ENCODE data around the gene PPP1R12C. TPM values are rescaled to one million over a fixed set of nuclear protein-coding genes. Genes with fewer than 3 reads are reported as not detected.

Gene PPP1R12C
- total and polyA plus RNA-seq, 2 donors: 42.9 to 194 TPM

DNA sequence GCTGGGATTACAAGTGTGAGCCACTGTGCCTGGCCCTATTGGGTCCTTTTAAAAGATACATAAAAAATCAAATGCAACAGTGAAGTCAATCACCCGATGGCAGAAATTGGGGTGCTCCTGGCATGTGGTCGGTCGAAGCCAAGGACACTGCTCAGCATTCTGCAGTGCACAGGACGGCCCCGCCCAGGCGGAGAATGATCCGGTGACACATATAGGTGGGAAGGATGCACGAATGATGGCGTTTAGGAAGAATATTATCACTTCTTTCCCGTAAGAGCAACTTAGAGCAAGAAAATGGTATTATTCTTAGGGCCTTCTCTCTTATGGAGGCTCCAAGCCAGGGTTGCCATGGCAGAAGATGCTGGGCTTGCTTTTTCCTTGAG lies 76.2 kb downstream of the PPP1R12C start:
- Histone ChIP-seq H3K9me3 (ENCODE audit: control insufficient read depth in 2 of 2, insufficient read depth in 1 of 2, low read length in 1 of 2) (peaks cover 0 to 1% of the 10 kb centered on the region in 2 donors), H3K4me3 (ENCODE audit: low read length in 2 of 2) (no peak overlapping the region), H3K4me1 (ENCODE audit: control insufficient read depth in 2 of 2, insufficient read depth in 2 of 2, low read length in 2 of 2) (peaks cover 0 to 10% of the 10 kb centered on the region in 2 donors), H3K27me3 (ENCODE audit: control insufficient read depth in 2 of 2, insufficient read depth in 1 of 2, low read length in 1 of 2) (no peaks in the 10 kb centered on the region), H3K27ac (ENCODE audit: low read depth in 1 of 2, low read length in 1 of 2) (no peak overlapping the region), H3K36me3 (ENCODE audit: control insufficient read depth in 2 of 2, insufficient read depth in 2 of 2, low read length in 1 of 2) (peaks cover 9 to 13% of the 10 kb centered on the region in 2 donors)
- 83% methylated on average over 10 of the region's 10 CpGs for WGBS
- DNase-seq (ENCODE audit: low read depth in 6 of 9, low spot score in 9 of 9): no peak

Other genes with a start within 250 kb of the PPP1R12C start
- gene FCAR, start 243.4 kb downstream of the PPP1R12C start, total RNA-seq: 0.71 TPM
- 0.32 TPM for gene FCAR, start 243.4 kb downstream of the PPP1R12C start, polyA plus RNA-seq
- 0.52 TPM for gene NCR1, start 211.5 kb downstream of the PPP1R12C start, total RNA-seq
- gene NCR1, start 211.5 kb downstream of the PPP1R12C start, polyA plus RNA-seq: 0.46 TPM
- 0.19 TPM for gene NLRP7, start 170.1 kb downstream of the PPP1R12C start, total RNA-seq
- gene NLRP7, start 170.1 kb downstream of the PPP1R12C start, polyA plus RNA-seq: 0.18 TPM
- gene NLRP2, start 151.3 kb downstream of the PPP1R12C start, total RNA-seq: 9.8 TPM
- gene NLRP2, start 151.3 kb downstream of the PPP1R12C start, polyA plus RNA-seq: 9.2 TPM
- gene GP6, start 79.4 kb downstream of the PPP1R12C start, total RNA-seq: not detected
- 0.16 TPM for gene GP6, start 79.4 kb downstream of the PPP1R12C start, polyA plus RNA-seq
- gene RDH13, start 54.5 kb downstream of the PPP1R12C start, total RNA-seq: 6.2 TPM
- 6.5 TPM for gene RDH13, start 54.5 kb downstream of the PPP1R12C start, polyA plus RNA-seq
- gene EPS8L1, start 41.8 kb downstream of the PPP1R12C start, total RNA-seq: 2.3 TPM
- gene EPS8L1, start 41.8 kb downstream of the PPP1R12C start, polyA plus RNA-seq: 26.6 TPM
- gene TNNT1, start 31.6 kb upstream of the PPP1R12C start, total RNA-seq: 4.3 TPM
- 11.9 TPM for gene TNNT1, start 31.6 kb upstream of the PPP1R12C start, polyA plus RNA-seq
- 0.14 TPM for gene TNNI3, start 40.1 kb upstream of the PPP1R12C start, total RNA-seq
- gene TNNI3, start 40.1 kb upstream of the PPP1R12C start, polyA plus RNA-seq: 0.75 TPM
- 0.24 TPM for gene DNAAF3, start 49.0 kb upstream of the PPP1R12C start, total RNA-seq
- 0.64 TPM for gene DNAAF3, start 49.0 kb upstream of the PPP1R12C start, polyA plus RNA-seq
- 0.24 TPM for gene SYT5, start 62.7 kb upstream of the PPP1R12C start, total RNA-seq
- 0.32 TPM for gene SYT5, start 62.7 kb upstream of the PPP1R12C start, polyA plus RNA-seq
- gene PTPRH, start 91.9 kb upstream of the PPP1R12C start, total RNA-seq: 0.28 TPM
- gene PTPRH, start 91.9 kb upstream of the PPP1R12C start, polyA plus RNA-seq: 0.14 TPM
- 1.7 TPM for gene TMEM86B, start 111.1 kb upstream of the PPP1R12C start, total RNA-seq
- gene TMEM86B, start 111.1 kb upstream of the PPP1R12C start, polyA plus RNA-seq: 39.7 TPM
- gene PPP6R1, start 141.4 kb upstream of the PPP1R12C start, total RNA-seq: 36.0 TPM
- gene PPP6R1, start 141.4 kb upstream of the PPP1R12C start, polyA plus RNA-seq: 48.5 TPM
- 16.4 TPM for gene HSPBP1, start 162.5 kb upstream of the PPP1R12C start, total RNA-seq
- gene HSPBP1, start 162.5 kb upstream of the PPP1R12C start, polyA plus RNA-seq: 21.8 TPM
- 3.1 TPM for gene BRSK1, start 166.4 kb upstream of the PPP1R12C start, total RNA-seq
- gene BRSK1, start 166.4 kb upstream of the PPP1R12C start, polyA plus RNA-seq: 2.9 TPM
- gene TMEM150B, start 207.7 kb upstream of the PPP1R12C start, total RNA-seq: 0.76 TPM
- 2.0 TPM for gene TMEM150B, start 207.7 kb upstream of the PPP1R12C start, polyA plus RNA-seq
- 7.7 TPM for gene KMT5C, start 222.2 kb upstream of the PPP1R12C start, total RNA-seq
- 23.5 TPM for gene KMT5C, start 222.2 kb upstream of the PPP1R12C start, polyA plus RNA-seq
- gene COX6B2, start 237.1 kb upstream of the PPP1R12C start, total RNA-seq: 2.6 TPM
- gene COX6B2, start 237.1 kb upstream of the PPP1R12C start, polyA plus RNA-seq: 40.4 TPM
- gene GARIN5B, start 245.6 kb upstream of the PPP1R12C start, total RNA-seq: not detected
- gene GARIN5B, start 245.6 kb upstream of the PPP1R12C start, polyA plus RNA-seq: 0.05 TPM